GM12875 (cell line): ENCODE data around the gene PALD1.

Experiments used
- H3K4me3 ChIP-seq: one replicate; pipeline ENCODE4 v1.5.1; 2011; ENCODE audit warnings: low read depth, low read length, control low read depth
- TF ChIP-seq, protein P1 (sequence below): IDR thresholded peaks from 2 replicates; pipeline ENCODE4 v1.5.1; 2011; ENCODE audit warnings: low read depth, mild to moderate bottlenecking, control low read depth, inconsistent platforms, low read length, moderate library complexity, borderline replicate concordance; ENCODE audit not compliant: insufficient read depth

Gene PALD1

GRCh38 chr10:70538731-70539338 is 60.3 kb downstream of the PALD1 start:
- TF ChIP-seq, protein P1, sequence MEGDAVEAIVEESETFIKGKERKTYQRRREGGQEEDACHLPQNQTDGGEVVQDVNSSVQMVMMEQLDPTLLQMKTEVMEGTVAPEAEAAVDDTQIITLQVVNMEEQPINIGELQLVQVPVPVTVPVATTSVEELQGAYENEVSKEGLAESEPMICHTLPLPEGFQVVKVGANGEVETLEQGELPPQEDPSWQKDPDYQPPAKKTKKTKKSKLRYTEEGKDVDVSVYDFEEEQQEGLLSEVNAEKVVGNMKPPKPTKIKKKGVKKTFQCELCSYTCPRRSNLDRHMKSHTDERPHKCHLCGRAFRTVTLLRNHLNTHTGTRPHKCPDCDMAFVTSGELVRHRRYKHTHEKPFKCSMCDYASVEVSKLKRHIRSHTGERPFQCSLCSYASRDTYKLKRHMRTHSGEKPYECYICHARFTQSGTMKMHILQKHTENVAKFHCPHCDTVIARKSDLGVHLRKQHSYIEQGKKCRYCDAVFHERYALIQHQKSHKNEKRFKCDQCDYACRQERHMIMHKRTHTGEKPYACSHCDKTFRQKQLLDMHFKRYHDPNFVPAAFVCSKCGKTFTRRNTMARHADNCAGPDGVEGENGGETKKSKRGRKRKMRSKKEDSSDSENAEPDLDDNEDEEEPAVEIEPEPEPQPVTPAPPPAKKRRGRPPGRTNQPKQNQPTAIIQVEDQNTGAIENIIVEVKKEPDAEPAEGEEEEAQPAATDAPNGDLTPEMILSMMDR, result no peak
- H3K4me3 ChIP-seq, result no peak overlapping the region

- H3K4me3 ChIP-seq, result no peak overlapping the region
- TF ChIP-seq, protein P1, result no peak
These were observed 60.9 kb downstream of the PALD1 start for GRCh38 chr10:70539471-70539870.

GRCh38 chr10:70540089-70540788 is 61.7 kb downstream of the PALD1 start:
- TF ChIP-seq, protein P1, result peak; percentile 91
- H3K4me3 ChIP-seq, result no peak overlapping the region

DNA sequence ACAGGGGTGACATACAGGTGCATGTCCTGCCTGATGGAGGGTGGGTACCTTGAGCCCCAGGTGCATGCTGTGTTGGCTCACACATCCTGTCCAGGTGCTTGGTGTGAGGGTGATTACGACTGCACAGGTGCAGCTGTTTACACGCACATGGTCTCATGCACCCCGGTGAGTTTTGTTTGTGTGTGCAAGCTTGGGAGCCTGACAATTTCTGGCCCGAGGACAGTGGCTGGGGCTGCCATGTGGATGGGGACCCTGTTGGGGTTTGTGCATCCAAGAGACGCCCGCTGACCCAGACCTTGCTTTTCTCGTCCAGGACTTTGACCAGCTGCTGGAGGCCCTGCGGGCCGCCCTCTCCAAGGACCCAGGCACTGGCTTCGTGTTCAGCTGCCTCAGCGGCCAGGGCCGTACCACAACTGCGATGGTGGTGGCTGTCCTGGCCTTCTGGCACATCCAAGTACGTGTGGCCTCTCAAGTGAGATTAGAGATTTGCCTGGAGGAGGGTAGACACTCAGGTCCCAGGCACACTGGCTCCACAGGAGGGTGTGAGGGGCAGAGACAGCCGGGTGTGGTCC is 62.3 kb downstream of the PALD1 start:
- TF ChIP-seq, protein P1, result no peak
- H3K4me3 ChIP-seq, result no peak overlapping the region

DNA sequence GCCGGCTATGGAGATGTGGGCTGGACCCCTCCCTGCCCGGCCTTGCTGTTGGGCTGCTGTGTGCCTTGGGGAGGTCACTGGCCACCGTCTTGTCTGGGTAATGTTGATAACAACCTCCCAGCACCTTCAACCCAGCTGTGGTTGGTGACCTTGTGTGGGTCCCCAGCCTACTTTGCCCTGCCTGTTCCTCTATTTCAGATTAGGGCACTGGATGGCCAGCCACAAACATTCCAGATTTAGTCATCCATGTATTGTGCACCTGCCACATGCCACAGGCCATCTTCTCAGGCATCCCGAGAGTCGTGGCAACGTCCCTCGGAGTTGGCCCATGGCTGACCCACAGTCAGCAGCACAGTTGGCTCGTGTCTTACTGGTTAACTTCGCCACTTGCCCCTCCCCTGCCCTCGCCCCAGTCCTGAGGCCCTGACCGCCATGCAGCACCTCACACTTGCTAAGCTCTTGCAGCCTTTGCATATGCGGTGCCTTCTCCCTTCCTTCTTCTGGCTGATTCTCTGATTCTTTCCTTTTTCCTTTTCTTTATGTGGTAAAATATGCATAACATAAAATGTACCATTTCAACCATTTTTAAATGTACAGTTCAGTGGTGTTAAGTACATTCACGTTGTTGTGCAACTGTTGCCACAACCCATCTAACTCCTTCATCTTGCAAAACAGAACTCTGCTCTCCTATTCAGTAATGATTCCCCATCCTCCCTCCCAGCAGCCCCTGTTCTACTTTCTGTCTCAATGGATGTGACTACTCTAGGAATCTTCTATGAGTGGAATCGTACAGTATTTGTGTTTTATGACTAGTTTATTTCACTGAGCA is 63.4 kb downstream of the PALD1 start:
- no peak overlapping the region for H3K4me3 ChIP-seq
- TF ChIP-seq, protein P1, result no peak

DNA sequence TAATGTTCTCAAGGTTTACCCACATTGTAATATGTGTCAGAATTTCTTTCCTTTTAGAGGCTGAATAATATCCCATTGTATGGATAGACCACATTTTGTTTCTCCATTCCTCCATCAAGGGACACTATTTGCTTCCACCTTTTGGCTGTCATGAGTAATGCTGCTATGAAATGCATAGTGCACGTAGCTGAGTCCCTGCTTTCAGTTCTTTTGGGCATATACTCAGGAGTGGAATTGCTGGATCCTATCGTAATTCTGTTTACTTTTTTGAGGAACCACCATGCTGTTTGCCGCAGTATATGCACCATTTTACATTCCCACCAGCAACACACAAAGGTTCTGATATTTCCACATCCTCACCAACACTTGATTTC is 64.0 kb downstream of the PALD1 start:
- TF ChIP-seq, protein P1, result 0 out of 2 replicates have a peak, but pooled peaks have one; percentile 7
- no peak overlapping the region for H3K4me3 ChIP-seq

GRCh38 chr10:70543911-70544310 is 65.3 kb downstream of the PALD1 start:
- H3K4me3 ChIP-seq, result no peak overlapping the region
- TF ChIP-seq, protein P1, result no peak
